Measurements from ENCODE around the gene ADK.

- TF ChIP-seq CTCF (optimal IDR thresholded peaks at IDR 0.05 in 1 of 3, IDR thresholded peaks at IDR 0.05 in 1 of 3, conservative IDR thresholded peaks at IDR 0.05 in 1 of 3; ENCODE audit: extremely low read depth in 1 of 3, insufficient read depth in 2 of 3, low read length in 3 of 3) (no peak), EZH2 (IDR thresholded peaks at IDR 0.05; ENCODE audit: low read length) (no peak)
These were observed 388.3 kb downstream of the ADK start for GRCh38 chr10:74539317-74539716.
